HG02678 (cell line): ENCODE measurements around the gene LRRC31.

ENCODE experiments used
- ATAC-seq: cut with Tn5 transposase; IDR thresholded peaks from one replicate; pipeline ENCODE4 v1.9.1; 2021; ENCODE audit warnings: mild to moderate bottlenecking, moderate library complexity; ENCODE audit not compliant: unreplicated experiment

The LRRC31 gene

DNA sequence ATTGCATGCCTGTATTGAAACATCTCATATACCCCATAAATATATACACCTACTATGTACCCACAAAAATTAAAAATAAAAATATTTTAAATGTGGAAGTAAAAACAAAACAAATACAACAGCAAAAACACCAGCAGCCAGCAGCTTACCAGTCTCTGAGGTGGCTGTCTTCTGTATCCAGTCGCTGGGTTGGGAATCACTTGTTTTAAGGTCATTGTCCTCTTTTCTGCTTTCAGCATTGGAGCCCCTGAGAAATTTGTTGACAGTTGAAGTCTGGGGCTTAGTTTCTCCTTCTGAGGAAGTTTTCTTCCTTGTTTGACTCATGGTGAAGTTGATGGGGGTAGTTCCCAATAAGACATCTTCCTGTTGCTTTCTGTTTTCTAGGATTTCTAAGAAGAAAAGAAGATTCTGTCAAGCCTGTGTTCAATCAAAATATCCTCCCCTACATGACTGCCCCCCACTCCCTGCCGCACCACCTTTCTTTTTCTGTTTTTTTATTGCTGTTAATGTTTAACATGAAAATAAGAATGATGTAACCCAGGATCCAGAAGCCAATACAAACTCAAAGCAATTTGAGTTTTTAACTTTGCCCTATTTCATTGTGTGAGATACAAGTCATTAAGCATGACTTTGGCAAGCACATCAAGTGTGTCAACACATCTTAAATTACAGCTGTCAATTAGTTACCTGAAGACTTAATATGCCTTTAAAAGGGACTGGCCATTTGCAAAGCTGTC lies at the start of gene LRRC31:
TSS of gene LRRC31 (minus strand) at position 452 of the 737 bp plus-strand sequence. CDS start at position 324, 128 bp downstream.
- ATAC-seq = no peak

DNA sequence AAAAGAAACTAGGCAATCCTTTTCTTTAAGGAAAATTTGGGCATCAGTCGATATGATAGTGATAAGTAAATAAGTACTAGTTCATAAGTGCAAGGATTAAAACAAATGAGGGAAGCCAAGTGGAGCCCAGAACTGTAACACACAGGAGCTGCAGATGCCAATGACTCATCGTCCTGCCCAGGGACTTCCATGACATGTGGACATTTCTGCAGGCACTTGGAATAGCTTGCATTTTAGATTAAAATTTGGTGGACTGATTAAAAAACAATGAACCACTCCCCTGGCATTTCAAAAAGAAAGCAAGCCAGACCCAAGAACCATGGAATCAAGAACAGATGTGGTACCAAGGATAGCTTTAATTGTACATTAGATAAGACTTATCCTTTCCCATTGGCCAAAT lies 44.6 kb upstream of the LRRC31 start:
- ATAC-seq = no peak

DNA sequence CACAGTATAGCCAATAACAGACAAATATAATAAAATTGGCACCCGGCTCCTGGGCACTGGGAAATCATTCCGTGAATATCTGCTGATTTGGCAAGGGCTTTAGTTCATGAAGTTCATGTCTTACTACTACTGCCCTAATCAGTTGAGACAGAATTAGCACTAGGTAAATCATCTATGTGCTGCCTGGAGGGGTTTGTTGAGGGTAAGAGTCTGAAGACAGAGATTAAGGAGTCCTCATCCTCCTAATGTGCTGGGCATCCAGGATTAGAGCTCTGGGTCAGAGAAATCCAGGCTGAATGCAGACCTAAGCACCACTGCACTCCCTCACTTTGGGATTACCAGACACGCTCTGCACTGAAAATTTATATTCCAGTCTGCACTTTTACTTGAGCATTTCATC lies 43.6 kb upstream of the LRRC31 start:
- ATAC-seq = no peak

- ATAC-seq = no peak
Measured at GRCh38 chr3:169911272-169911671, 41.5 kb upstream of the LRRC31 start, which contains the start of gene SAMD7. Gene SAMD7 (plus strand): TSS chr3:169911572. CDS start chr3:169919499, 7,927 bp downstream.

DNA sequence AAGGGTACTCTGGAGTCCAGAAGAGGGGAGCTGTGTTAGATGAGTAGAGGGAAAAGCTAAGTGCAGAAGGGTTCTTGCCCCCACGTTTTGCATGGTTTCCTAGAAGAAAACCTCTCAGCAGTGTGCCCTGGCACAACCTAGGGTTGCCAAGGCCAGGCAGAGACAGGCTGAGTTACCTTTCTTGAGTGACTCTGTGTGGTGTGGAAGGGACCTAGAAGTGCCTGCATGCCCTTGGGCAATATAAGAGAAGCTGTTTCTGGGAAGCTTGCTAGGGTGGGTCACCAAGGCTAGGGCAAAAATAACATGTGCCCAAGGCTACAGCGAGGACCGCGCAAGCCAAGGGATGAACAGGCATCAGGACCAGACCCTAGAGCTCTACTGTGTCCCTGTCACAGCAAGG lies 38.2 kb upstream of the LRRC31 start:
- no peak for ATAC-seq

DNA sequence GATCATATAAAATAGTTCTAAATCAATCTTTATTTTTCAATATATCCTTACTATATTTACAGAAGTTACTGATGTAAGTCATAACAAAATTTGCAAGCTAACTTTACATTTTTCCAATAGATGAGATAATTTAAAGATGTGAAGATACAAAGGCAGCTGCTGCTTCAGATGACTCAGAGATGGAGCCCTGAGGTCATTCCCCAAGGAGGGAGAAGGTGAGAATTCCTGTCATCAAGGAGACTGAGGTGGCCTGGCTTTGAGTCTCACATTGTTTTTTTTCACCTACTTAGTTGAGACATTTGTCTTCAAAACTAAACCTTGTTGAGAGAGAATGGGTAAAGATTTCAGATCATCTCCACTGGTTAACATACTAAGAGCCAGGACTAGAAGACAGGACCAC lies 37.7 kb upstream of the LRRC31 start:
- ATAC-seq = no peak

DNA sequence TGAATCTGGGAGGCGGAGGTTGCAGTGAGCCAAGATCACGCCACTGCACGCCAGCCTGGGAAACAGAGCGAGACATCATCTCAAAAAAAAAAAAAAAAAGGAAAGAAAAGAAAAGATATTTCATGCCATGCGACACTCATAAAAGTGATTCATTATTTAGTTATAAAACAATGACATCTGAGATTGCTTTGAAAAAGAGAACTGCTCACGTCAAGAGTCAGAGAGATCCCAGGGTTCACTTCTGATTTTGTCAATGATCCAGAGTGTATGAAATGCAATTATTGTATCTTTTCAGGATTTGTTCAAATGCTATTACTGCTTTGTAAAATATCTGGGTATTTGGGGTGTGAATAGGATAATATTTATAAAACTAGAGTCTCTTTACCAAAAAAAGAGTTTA lies 35.7 kb upstream of the LRRC31 start:
- no peak for ATAC-seq

GRCh38 chr3:169901453-169901852 lies 31.7 kb upstream of the LRRC31 start:
- ATAC-seq = no peak

DNA sequence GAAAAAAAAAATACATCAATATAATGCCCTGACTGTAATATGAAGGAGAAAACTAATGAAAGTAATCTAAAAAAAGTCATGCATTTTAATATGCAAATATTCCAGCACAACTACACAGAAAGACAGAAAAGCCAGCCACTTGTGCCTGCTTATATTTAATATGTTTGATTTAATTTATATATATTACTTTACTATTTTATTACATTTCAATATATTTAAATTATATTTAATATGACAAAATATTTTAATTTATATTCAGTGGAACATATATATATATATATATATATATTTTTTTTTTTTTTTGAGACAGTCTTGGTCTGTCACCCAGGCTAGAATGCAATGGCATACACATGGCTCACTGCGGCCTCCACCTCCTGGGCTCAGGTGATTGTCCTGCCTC lies 27.5 kb upstream of the LRRC31 start:
- no peak for ATAC-seq

GRCh38 chr3:169895072-169895471 lies 25.3 kb upstream of the LRRC31 start:
- no peak for ATAC-seq

GRCh38 chr3:169894110-169894509 lies 24.4 kb upstream of the LRRC31 start:
- no peak for ATAC-seq

GRCh38 chr3:169891886-169892285 lies 22.2 kb upstream of the LRRC31 start:
- no peak for ATAC-seq

- ATAC-seq = no peak
Measured at GRCh38 chr3:169886671-169887070, 16.9 kb upstream of the LRRC31 start.

GRCh38 chr3:169880576-169881250 lies 11.0 kb upstream of the LRRC31 start:
- ATAC-seq = no peak

DNA sequence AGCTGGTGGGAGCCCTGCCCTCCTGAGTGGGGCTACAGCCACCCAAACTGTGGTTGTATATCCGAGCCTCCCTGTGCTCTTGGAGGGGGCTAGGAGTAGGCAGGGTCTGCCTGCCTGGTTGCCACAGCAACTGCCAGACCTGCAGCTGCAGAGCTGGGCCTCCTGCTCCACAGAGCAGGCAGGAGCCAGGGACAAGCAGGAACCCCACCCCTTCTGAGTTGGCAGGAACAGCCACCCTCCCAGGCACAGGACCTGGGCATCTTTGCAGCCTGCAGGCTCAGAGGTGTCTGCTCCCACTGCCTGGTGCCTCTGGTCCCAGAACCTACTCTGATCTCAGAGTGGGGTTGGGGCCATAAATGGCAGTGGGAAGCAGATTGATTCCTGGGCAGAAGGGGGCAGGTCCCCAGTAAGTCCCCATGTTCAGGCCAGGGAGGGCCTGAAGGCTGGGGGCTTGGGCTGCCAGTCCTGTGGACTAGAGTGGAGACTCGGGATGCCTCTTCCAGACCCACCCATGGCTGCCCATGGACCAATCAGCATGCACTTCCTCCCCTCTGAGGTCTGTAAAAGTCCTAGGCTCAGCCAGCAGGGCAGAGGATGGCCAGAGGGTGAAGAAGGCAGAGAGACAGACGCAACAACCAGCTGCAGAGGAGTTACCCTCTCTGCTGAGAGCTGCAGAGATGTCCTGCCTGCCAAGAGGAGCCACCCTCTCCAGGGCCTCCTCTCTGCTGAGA lies 10.3 kb upstream of the LRRC31 start:
- no peak for ATAC-seq

DNA sequence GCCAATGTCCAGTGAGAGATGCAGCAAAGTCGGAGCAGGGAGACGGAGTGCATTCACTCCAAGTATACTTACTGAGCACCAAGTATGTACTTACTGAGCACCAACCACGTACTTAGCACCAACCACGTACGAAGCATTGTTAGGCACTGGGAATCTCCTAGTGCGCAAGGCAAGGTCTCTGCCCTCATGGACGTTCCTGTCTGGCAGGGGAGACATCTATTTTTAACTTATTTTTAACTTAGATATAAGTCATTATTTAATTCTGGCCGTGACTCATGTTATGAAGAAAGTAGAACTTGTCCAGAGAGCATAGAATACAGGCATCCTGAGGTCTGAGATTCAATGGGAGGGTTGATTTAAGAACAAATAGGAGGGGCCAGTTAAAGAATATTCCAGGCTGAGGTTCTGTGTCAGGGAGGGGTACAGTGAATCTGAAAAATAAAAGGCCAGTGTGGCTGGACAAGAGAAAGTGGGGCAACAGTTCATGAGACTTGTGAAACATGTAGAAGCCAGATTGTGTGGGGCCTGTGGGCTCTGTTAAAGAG lies 9.3 kb upstream of the LRRC31 start:
- ATAC-seq = no peak

DNA sequence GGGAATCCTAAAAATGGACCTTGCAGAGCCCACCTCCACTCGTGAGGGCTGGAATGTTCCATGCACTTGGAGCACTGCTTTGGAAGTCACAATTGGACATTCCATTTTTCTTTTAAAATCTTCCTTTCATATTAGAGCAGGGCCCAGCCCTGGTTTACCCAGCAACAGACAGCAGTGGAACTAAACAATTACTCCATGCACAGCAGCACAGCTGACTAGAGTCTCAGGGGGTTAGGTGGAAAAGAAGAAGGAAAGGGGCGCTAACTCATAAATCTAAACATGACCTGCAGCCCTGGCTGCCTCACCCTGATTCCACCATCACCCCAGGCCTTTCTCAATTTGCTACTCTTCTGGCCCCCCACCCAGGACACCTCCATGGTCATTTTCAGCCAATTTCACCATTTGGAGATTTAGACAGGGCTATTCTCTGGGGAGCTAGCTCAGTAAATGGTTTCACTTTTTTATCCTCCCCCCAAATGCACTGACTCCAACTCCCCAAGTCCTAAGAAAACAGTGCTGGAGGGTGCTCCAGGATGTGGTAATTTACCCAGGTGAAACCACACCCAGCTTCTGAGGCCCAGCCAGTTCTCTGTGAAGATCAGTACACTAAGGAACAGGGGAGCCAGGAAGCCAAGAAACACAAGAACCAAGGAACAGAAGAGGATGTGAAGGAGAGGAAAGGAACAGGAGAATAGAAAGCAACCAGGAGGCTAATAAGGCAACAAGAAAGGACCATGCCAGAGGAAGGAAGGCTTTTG lies 1.6 kb upstream of the LRRC31 start:
- no peak for ATAC-seq

- no peak for ATAC-seq
Measured at GRCh38 chr3:169868369-169868768, 1.4 kb downstream of the LRRC31 start.

DNA sequence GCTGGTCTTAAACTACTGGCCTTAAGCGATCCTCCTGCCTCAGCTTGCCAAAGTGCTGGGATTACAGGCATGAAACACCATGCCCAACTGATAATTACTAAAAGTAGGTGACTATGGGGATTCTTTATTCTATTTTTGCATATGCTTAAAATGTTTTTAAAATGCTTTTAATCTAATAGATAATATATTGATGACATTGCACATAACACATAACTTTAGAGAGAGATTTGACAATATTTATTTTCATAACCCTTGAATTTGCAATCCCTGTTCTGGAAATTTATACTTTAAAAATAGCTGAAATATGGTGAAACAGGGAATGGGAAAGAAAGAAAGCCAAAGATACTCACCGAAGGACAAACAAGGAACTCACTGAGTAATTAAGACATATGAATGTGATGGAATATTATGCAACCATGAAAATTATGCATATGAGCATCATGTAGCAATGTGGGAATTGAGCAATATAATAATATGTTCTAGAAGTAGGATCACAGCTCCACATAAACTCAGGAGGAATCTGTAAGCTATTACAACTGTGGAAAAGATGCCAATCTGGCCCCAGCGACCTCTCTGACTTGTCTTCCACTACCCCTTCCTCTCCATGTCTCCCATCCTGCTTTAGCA lies 2.0 kb downstream of the LRRC31 start:
- ATAC-seq = no peak

DNA sequence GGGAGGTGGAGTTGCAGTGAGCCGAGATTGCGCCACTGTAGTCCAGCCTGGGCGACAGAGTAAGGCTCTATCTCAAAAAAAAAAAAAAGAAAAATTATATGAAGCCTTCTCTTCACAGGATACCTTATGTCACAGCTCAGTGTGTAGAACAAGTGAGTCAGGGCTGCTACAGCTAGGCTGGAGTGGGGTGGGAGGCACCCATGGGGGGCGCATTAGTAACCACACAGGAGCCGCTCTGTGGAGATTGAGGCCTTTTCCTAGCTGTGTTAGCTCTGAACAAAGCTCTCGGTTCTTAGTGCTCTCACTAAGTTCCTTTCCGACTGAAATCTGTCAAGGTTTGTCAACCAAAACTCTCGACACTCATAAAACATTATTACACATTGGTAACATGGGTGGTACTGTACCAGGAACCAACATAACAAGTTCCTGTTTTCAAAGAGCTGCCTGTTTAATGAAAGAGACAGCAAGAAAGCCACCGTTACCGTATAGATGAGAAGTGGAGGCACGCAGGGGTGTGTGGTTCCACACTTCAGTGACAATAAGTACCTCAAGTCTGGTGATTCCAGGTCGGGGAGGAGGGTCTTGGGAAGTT lies 4.5 kb downstream of the LRRC31 start:
- ATAC-seq = peak; percentile 57
